ENCODE data around the gene RAD18.

RAD18 gene

GRCh38 chr3:8938021-8938420 lies 25.3 kb downstream of the RAD18 start:
- peak; percentile 58 for TF ChIP-seq CTCF (conservative IDR thresholded peaks at IDR 0.05; ENCODE audit: low read depth, low read length)
- no peak for DNase-seq (ENCODE audit: low read depth)
- no peak overlapping the region for H3K4me3 ChIP-seq (ENCODE audit: low read length)

- no peak for TF ChIP-seq CTCF (conservative IDR thresholded peaks at IDR 0.05; ENCODE audit: low read depth, low read length)
- DNase-seq (ENCODE audit: low read depth): peak; percentile 47
- no peak overlapping the region for H3K4me3 ChIP-seq (ENCODE audit: low read length)
These were observed 25.9 kb downstream of the RAD18 start for GRCh38 chr3:8937064-8938020.

- DNase-seq (ENCODE audit: low read depth): no peak
- H3K4me3 ChIP-seq (ENCODE audit: low read length): no peak overlapping the region
- TF ChIP-seq CTCF (conservative IDR thresholded peaks at IDR 0.05; ENCODE audit: low read depth, low read length): no peak
These were observed 30.8 kb downstream of the RAD18 start for GRCh38 chr3:8932507-8932906.

DNA sequence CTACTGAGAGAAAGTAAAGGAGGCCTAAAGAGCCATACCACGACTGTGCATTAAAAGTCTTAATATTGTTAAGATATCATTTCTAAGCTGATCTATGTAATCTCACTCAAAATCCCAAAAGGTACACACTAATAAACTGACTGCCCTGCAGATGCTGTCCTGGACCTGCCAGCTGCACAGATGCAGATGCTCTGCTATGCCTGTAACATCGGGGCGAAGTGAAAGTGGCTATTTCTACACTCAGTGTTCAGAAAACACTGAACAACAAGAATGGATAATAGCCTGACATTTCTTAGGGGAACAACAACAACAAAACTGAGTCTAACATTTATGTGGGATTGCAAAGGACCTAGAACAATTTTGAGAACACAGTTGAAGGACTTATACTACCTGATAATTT lies 31.9 kb downstream of the RAD18 start:
- H3K4me3 ChIP-seq (ENCODE audit: low read length): no peak overlapping the region
- no peak for TF ChIP-seq CTCF (conservative IDR thresholded peaks at IDR 0.05; ENCODE audit: low read depth, low read length)
- DNase-seq (ENCODE audit: low read depth): no peak

GRCh38 chr3:8929860-8930259 lies 33.4 kb downstream of the RAD18 start:
- no peak for TF ChIP-seq CTCF (conservative IDR thresholded peaks at IDR 0.05; ENCODE audit: low read depth, low read length)

DNA sequence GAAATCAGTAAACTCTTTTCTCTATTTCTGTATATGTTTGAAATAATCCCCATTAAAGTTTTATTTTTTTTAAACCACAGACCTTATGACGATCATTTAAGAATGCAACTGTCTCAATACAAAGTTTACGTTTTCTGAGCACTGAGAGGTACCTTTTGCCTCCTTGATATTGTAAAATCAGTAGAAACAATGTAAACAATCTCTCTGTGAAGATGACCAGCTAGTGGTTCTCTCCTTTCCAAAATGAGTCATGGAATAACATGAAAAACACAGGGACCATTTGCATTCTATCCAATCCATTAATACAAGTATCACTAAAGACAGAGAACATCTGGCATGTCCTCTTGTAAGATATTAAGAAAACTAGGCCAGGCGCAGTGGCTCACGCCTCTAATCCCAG lies 48.8 kb downstream of the RAD18 start:
- no peak overlapping the region for H3K4me3 ChIP-seq (ENCODE audit: low read length)
- no peak for DNase-seq (ENCODE audit: low read depth)
- TF ChIP-seq CTCF (conservative IDR thresholded peaks at IDR 0.05; ENCODE audit: low read depth, low read length): no peak

More at GRCh38 chr3:8929860-8930259, 33.4 kb downstream of the RAD18 start:
- no peak overlapping the region for H3K4me3 ChIP-seq (ENCODE audit: low read length)
- no peak for DNase-seq (ENCODE audit: low read depth)

- H3K4me3 ChIP-seq (ENCODE audit: low read length): no peak overlapping the region
- no peak for DNase-seq (ENCODE audit: low read depth)
- TF ChIP-seq CTCF (conservative IDR thresholded peaks at IDR 0.05; ENCODE audit: low read depth, low read length): no peak
These were observed 51.5 kb downstream of the RAD18 start for GRCh38 chr3:8911781-8912180.

Measured in retinal pigment epithelial cell (primary cell).